ENCODE measurements around the gene RYR2. TPM values are rescaled to one million over a fixed set of nuclear protein-coding genes. Genes with fewer than 3 reads are reported as not detected.

Gene RYR2
- total and polyA plus RNA-seq, 4 donors, result 2.6 to 128 (median 17.7) TPM

- intact Hi-C loops (cut with DNase I), result loop anchor here in 1 of 2 donors (10.0 kb wide), 1 partner anchor 158 kb away; no protein-coding TSS in a partner anchor
- Histone ChIP-seq H3K27ac (ENCODE audit: low read depth in 1 of 2, low read length in 2 of 2) (no peak overlapping the region), H3K4me3 (ENCODE audit: low read length in 2 of 2) (no peak overlapping the region), H3K36me3 (ENCODE audit: control insufficient read depth in 1 of 2, insufficient read depth in 2 of 2, low read length in 1 of 2) (no peaks in the 10 kb centered on the region), H3K27me3 (ENCODE audit: control insufficient read depth in 1 of 2, insufficient read depth in 2 of 2, low read length in 1 of 2) (no peaks in the 10 kb centered on the region), H3K4me1 (ENCODE audit: control insufficient read depth in 1 of 2, insufficient read depth in 2 of 2, low read length in 2 of 2) (no peaks in the 10 kb centered on the region), H3K9me3 (ENCODE audit: control insufficient read depth, low read length) (no peaks in the 10 kb centered on the region)
- DNase-seq (no peak), ATAC-seq (ENCODE audit: low FRiP score) (no peak)
- WGBS, 2 donors, result 64 to 68% methylated on average over 13 of the region's 13 CpGs
These were observed 184.4 kb downstream of the RYR2 start for GRCh38 chr1:237226177-237226944.

- no peaks in the 10 kb centered on the region for H3K4me1 ChIP-seq (ENCODE audit: control insufficient read depth in 1 of 2, insufficient read depth in 2 of 2, low read length in 2 of 2)
- ATAC-seq (ENCODE audit: low FRiP score) (no peak), DNase-seq (no peak)
- WGBS, 2 donors, result 82 to 92% methylated on average over 4 of the region's 4 CpGs
- H3K9me3 ChIP-seq (ENCODE audit: control insufficient read depth, low read length), result no peaks in the 10 kb centered on the region
- no peaks in the 10 kb centered on the region for H3K27me3 ChIP-seq (ENCODE audit: control insufficient read depth in 1 of 2, insufficient read depth in 2 of 2, low read length in 1 of 2)
- intact Hi-C loops (cut with DNase I), result loop anchor here in 1 of 2 donors (10.0 kb wide), 1 partner anchor 157 kb away; no protein-coding TSS in a partner anchor
- no peaks in the 10 kb centered on the region for H3K36me3 ChIP-seq (ENCODE audit: control insufficient read depth in 1 of 2, insufficient read depth in 2 of 2, low read length in 1 of 2)
- no peak overlapping the region for H3K27ac ChIP-seq (ENCODE audit: low read depth in 1 of 2, low read length in 2 of 2)
- H3K4me3 ChIP-seq (ENCODE audit: low read length in 2 of 2), result no peak overlapping the region
These were observed 185.5 kb downstream of the RYR2 start for GRCh38 chr1:237227476-237227875.

- Histone ChIP-seq H3K9me3 (ENCODE audit: control insufficient read depth, low read length) (no peaks in the 10 kb centered on the region), H3K4me3 (ENCODE audit: low read length in 2 of 2) (no peak overlapping the region), H3K27me3 (ENCODE audit: control insufficient read depth in 1 of 2, insufficient read depth in 2 of 2, low read length in 1 of 2) (no peaks in the 10 kb centered on the region), H3K27ac (ENCODE audit: low read depth in 1 of 2, low read length in 2 of 2) (no peak overlapping the region), H3K4me1 (ENCODE audit: control insufficient read depth in 1 of 2, insufficient read depth in 2 of 2, low read length in 2 of 2) (no peaks in the 10 kb centered on the region), H3K36me3 (ENCODE audit: control insufficient read depth in 1 of 2, insufficient read depth in 2 of 2, low read length in 1 of 2) (no peaks in the 10 kb centered on the region)
- no peak for ATAC-seq (ENCODE audit: low FRiP score)
- intact Hi-C loops (cut with DNase I), result loop anchor here in 1 of 2 donors (10.0 kb wide), 1 partner anchor 156 kb away; no protein-coding TSS in a partner anchor
- 82 to 84% methylated on average over 3 of the region's 3 CpGs for WGBS, 2 donors
- DNase-seq, result no peak
These were observed 186.4 kb downstream of the RYR2 start for GRCh38 chr1:237228421-237228820.

- Histone ChIP-seq H3K4me1 (ENCODE audit: control insufficient read depth in 1 of 2, insufficient read depth in 2 of 2, low read length in 2 of 2) (no peaks in the 10 kb centered on the region), H3K27ac (ENCODE audit: low read depth in 1 of 2, low read length in 2 of 2) (no peak overlapping the region), H3K27me3 (ENCODE audit: control insufficient read depth in 1 of 2, insufficient read depth in 2 of 2, low read length in 1 of 2) (no peaks in the 10 kb centered on the region), H3K4me3 (ENCODE audit: low read length in 2 of 2) (no peak overlapping the region), H3K9me3 (ENCODE audit: control insufficient read depth, low read length) (no peaks in the 10 kb centered on the region), H3K36me3 (ENCODE audit: control insufficient read depth in 1 of 2, insufficient read depth in 2 of 2, low read length in 1 of 2) (no peaks in the 10 kb centered on the region)
- WGBS, 2 donors, result 89 to 92% methylated on average over 6 of the region's 6 CpGs
- DNase-seq (no peak), ATAC-seq (ENCODE audit: low FRiP score) (no peak)
- intact Hi-C loops (cut with DNase I), result loop anchor here in 1 of 2 donors (10.0 kb wide), 1 partner anchor 155 kb away; no protein-coding TSS in a partner anchor
These were observed 187.3 kb downstream of the RYR2 start for GRCh38 chr1:237229333-237229732.

GRCh38 chr1:237232501-237232900 lies 190.5 kb downstream of the RYR2 start:
- H3K4me1 ChIP-seq (ENCODE audit: control insufficient read depth in 1 of 2, insufficient read depth in 2 of 2, low read length in 2 of 2), result peaks cover 3 to 7% of the 10 kb centered on the region in 2 donors
- H3K27ac ChIP-seq (ENCODE audit: low read depth in 1 of 2, low read length in 2 of 2), result no peak overlapping the region
- DNase-seq (no peak), ATAC-seq (ENCODE audit: low FRiP score) (no peak)
- H3K9me3 ChIP-seq (ENCODE audit: control insufficient read depth, low read length), result no peaks in the 10 kb centered on the region
- WGBS, 2 donors, result 87 to 92% methylated on average over 4 of the region's 4 CpGs
- H3K27me3 ChIP-seq (ENCODE audit: control insufficient read depth in 1 of 2, insufficient read depth in 2 of 2, low read length in 1 of 2), result no peaks in the 10 kb centered on the region
- no peaks in the 10 kb centered on the region for H3K36me3 ChIP-seq (ENCODE audit: control insufficient read depth in 1 of 2, insufficient read depth in 2 of 2, low read length in 1 of 2)
- H3K4me3 ChIP-seq (ENCODE audit: low read length in 2 of 2), result no peak overlapping the region
- intact Hi-C loops (cut with DNase I), result no loop called here

GRCh38 chr1:237235091-237235490 lies 193.1 kb downstream of the RYR2 start:
- no peaks in the 10 kb centered on the region for H3K9me3 ChIP-seq (ENCODE audit: control insufficient read depth, low read length)
- intact Hi-C loops (cut with DNase I), result no loop called here
- H3K36me3 ChIP-seq (ENCODE audit: control insufficient read depth in 1 of 2, insufficient read depth in 2 of 2, low read length in 1 of 2), result no peaks in the 10 kb centered on the region
- H3K27ac ChIP-seq (ENCODE audit: low read depth in 1 of 2, low read length in 2 of 2), result no peak overlapping the region
- no peak for ATAC-seq (ENCODE audit: low FRiP score)
- H3K4me3 ChIP-seq (ENCODE audit: low read length in 2 of 2), result no peak overlapping the region
- peaks cover 6 to 7% of the 10 kb centered on the region in 2 donors for H3K4me1 ChIP-seq (ENCODE audit: control insufficient read depth in 1 of 2, insufficient read depth in 2 of 2, low read length in 2 of 2)
- DNase-seq, result no peak
- 6 to 11% methylated on average over 3 of the region's 3 CpGs for WGBS, 2 donors
- no peaks in the 10 kb centered on the region for H3K27me3 ChIP-seq (ENCODE audit: control insufficient read depth in 1 of 2, insufficient read depth in 2 of 2, low read length in 1 of 2)

- WGBS, 2 donors, result 90 to 94% methylated on average over 3 of the region's 3 CpGs
These were observed 195.7 kb downstream of the RYR2 start for GRCh38 chr1:237237721-237238120.

GRCh38 chr1:237239248-237239647 lies 197.3 kb downstream of the RYR2 start:
- intact Hi-C loops (cut with DNase I), result no loop called here
- Histone ChIP-seq H3K4me3 (ENCODE audit: low read length in 2 of 2) (no peak overlapping the region), H3K9me3 (ENCODE audit: control insufficient read depth, low read length) (no peaks in the 10 kb centered on the region), H3K27ac (ENCODE audit: low read depth in 1 of 2, low read length in 2 of 2) (peak overlapping the region in 1 of 2 donors; percentile 44), H3K27me3 (ENCODE audit: control insufficient read depth in 1 of 2, insufficient read depth in 2 of 2, low read length in 1 of 2) (no peaks in the 10 kb centered on the region), H3K36me3 (ENCODE audit: control insufficient read depth in 1 of 2, insufficient read depth in 2 of 2, low read length in 1 of 2) (no peaks in the 10 kb centered on the region), H3K4me1 (ENCODE audit: control insufficient read depth in 1 of 2, insufficient read depth in 2 of 2, low read length in 2 of 2) (peaks cover 7 to 11% of the 10 kb centered on the region in 2 donors)
- DNase-seq (no peak), ATAC-seq (ENCODE audit: low FRiP score) (no peak)
- 88 to 89% methylated on average over 6 of the region's 6 CpGs for WGBS, 2 donors

More at GRCh38 chr1:237237721-237238120, 195.7 kb downstream of the RYR2 start:
- Histone ChIP-seq H3K36me3 (ENCODE audit: control insufficient read depth in 1 of 2, insufficient read depth in 2 of 2, low read length in 1 of 2) (no peaks in the 10 kb centered on the region), H3K27ac (ENCODE audit: low read depth in 1 of 2, low read length in 2 of 2) (no peak overlapping the region), H3K9me3 (ENCODE audit: control insufficient read depth, low read length) (no peaks in the 10 kb centered on the region), H3K4me3 (ENCODE audit: low read length in 2 of 2) (no peak overlapping the region), H3K27me3 (ENCODE audit: control insufficient read depth in 1 of 2, insufficient read depth in 2 of 2, low read length in 1 of 2) (no peaks in the 10 kb centered on the region), H3K4me1 (ENCODE audit: control insufficient read depth in 1 of 2, insufficient read depth in 2 of 2, low read length in 2 of 2) (peaks cover 6 to 11% of the 10 kb centered on the region in 2 donors)
- DNase-seq (no peak), ATAC-seq (ENCODE audit: low FRiP score) (no peak)
- intact Hi-C loops (cut with DNase I), result no loop called here

- intact Hi-C loops (cut with DNase I), result no loop called here
- DNase-seq, result no peak
- Histone ChIP-seq H3K4me1 (ENCODE audit: control insufficient read depth in 1 of 2, insufficient read depth in 2 of 2, low read length in 2 of 2) (peaks cover 7 to 9% of the 10 kb centered on the region in 2 donors), H3K9me3 (ENCODE audit: control insufficient read depth, low read length) (no peaks in the 10 kb centered on the region), H3K27me3 (ENCODE audit: control insufficient read depth in 1 of 2, insufficient read depth in 2 of 2, low read length in 1 of 2) (no peaks in the 10 kb centered on the region), H3K27ac (ENCODE audit: low read depth in 1 of 2, low read length in 2 of 2) (no peak overlapping the region), H3K36me3 (ENCODE audit: control insufficient read depth in 1 of 2, insufficient read depth in 2 of 2, low read length in 1 of 2) (no peaks in the 10 kb centered on the region), H3K4me3 (ENCODE audit: low read length in 2 of 2) (no peak overlapping the region)
- WGBS, 2 donors, result 94 to 97% methylated on average over 3 of the region's 3 CpGs
- ATAC-seq (ENCODE audit: low FRiP score), result no peak
These were observed 199.1 kb downstream of the RYR2 start for GRCh38 chr1:237241038-237241437.
